ENCODE measurements around the gene TMEM69.
A peak's percentile ranks its signal among the peaks of the same experiment; 100 is the strongest.

Gene TMEM69, protein sequence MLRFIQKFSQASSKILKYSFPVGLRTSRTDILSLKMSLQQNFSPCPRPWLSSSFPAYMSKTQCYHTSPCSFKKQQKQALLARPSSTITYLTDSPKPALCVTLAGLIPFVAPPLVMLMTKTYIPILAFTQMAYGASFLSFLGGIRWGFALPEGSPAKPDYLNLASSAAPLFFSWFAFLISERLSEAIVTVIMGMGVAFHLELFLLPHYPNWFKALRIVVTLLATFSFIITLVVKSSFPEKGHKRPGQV

DNA sequence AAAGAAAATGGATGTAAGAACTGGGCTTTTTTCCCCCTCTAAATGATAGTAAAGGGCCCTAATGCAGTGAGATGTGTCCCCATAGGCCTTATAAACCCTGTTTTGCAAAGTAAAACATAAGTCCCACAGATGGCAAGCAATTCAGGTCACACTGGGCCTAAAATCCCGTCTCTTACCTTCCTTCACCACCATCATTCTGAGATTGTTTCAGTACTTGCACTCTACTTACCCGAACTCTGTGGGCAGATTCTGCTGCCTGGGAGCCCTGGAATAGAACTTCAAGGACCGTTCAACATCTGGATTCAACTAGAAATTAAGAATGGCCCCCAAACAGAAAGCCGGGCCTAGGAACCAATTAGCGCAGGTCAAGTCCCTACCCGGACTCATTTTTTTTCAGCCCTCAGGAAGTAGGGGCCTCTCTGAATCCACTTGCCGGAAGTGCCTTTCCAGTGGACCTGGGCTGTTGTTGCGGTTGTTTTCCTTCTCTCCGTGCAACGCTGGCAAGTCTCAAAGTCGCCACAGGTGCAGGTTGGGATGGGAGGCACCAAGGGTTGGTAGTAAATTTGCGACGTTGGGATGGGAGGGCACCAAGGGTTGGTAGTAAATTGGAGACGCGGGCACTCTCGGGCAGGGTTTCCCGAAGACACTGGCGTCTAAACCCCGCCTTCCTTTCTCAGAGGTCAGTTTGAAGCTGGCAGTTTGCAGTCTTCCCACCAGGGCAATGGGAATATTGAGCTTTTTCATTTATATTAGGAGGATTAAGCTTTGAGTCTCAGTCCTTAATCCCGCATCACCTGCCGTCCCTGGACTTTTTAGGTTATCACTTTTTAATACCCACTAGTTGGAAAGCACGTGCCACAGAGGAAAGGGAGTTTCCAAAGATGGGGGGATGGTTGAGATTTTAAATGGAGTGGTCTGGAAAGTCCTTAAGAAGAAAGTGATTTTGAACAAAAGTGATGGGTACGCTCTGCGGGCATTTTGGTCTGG is at the start of gene TMEM69:
TSS of gene TMEM69 (plus strand) at position 428 of the 987 bp plus-strand sequence. CDS start 2,888 bp downstream, outside the sequence.
- TF ChIP-seq, protein P1, sequence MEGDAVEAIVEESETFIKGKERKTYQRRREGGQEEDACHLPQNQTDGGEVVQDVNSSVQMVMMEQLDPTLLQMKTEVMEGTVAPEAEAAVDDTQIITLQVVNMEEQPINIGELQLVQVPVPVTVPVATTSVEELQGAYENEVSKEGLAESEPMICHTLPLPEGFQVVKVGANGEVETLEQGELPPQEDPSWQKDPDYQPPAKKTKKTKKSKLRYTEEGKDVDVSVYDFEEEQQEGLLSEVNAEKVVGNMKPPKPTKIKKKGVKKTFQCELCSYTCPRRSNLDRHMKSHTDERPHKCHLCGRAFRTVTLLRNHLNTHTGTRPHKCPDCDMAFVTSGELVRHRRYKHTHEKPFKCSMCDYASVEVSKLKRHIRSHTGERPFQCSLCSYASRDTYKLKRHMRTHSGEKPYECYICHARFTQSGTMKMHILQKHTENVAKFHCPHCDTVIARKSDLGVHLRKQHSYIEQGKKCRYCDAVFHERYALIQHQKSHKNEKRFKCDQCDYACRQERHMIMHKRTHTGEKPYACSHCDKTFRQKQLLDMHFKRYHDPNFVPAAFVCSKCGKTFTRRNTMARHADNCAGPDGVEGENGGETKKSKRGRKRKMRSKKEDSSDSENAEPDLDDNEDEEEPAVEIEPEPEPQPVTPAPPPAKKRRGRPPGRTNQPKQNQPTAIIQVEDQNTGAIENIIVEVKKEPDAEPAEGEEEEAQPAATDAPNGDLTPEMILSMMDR (IDR thresholded peaks at IDR 0.05; ENCODE audit: low read depth, low read length, missing control alignments), result no peak
- DNase-seq (ENCODE audit: low read depth), result peak; percentile 87

DNA sequence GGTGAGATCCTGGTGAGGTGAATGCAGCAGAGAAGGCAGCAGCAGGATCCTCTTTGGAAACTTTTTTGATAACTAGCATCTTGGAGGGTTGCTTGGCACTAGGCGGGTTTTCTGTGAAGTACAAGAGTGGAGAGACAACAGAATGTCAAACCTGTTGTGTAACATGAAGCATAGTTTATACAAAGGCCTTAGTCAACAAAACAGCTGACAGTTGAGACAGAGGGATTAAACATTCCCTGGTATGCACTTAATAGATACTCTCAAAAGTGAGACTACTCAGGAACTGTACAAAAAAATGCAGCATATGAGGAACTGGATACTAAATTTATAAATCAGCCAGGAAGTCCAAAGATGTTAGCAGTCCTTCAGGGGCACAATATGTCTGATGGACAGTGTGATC is 47.7 kb upstream of the TMEM69 start:
- H3K4me3 ChIP-seq (ENCODE audit: low read depth, low read length), result no peak overlapping the region
- DNase-seq (ENCODE audit: low read depth), result no peak
- TF ChIP-seq, protein P1 (IDR thresholded peaks at IDR 0.05; ENCODE audit: low read depth, low read length, missing control alignments), result no peak

More for the DNA sequence above, at the start of gene TMEM69:
- H3K4me3 ChIP-seq (ENCODE audit: low read depth, low read length), result peak within 1 kb of the TSS; percentile 100

DNA sequence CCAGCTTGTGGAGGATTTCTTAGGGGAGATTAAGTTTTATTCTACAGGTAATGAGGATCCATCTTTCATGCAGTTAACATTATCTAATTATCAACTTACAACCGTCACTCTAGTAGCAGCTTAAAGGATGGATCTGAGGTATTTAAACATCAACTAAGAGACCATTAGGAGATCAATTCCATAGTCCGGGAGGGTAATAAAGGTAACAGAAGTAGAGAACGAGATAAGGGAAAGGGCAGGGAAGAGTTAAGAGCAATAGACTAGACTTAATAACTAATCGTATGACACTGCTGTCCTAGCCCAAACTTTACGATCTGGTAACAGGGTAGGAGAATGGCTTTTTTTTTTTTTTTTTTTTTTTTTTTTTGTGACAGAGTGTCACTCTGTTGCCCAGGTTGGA is 44.7 kb upstream of the TMEM69 start:
- H3K4me3 ChIP-seq (ENCODE audit: low read depth, low read length), result no peak overlapping the region
- no peak for DNase-seq (ENCODE audit: low read depth)
- TF ChIP-seq, protein P1 (IDR thresholded peaks at IDR 0.05; ENCODE audit: low read depth, low read length, missing control alignments), result no peak

DNA sequence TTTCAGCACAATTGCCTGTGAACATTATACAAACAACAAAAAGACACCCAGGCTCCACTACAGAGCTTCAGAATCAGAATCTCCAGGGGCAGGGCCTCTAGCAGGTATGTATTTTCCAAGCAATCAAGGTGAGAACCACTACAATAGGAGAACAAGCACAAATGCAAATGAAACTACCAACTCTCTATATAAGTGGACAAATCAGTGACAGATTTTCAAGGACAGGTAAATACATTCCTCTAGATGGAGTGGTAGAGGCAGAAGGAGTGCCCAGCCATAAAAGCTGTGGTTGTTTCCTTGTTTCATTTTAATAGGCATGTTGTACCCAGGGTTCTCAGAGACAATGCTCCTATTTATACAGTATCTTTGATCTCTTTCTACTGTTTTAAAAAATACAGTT is 44.0 kb upstream of the TMEM69 start:
- no peak for DNase-seq (ENCODE audit: low read depth)
- no peak overlapping the region for H3K4me3 ChIP-seq (ENCODE audit: low read depth, low read length)
- TF ChIP-seq, protein P1 (IDR thresholded peaks at IDR 0.05; ENCODE audit: low read depth, low read length, missing control alignments), result no peak

DNA sequence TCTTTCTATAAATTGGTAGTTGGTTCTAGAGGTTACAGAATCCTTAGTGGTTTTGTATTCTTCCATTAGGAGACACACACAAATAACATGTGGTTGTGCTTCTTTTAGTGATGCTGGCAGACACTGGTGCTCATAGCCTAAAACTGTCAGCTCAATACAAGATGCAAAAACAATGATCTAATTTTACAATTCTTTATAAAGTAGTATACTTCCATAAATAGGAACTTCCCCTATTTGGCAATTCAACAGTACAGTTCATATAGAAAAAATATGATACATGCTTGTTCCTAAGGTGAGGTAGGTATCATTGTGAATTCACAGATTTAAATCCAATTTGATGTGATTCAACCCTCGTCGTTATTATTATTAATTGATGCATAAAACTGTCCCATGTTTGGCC is 43.3 kb upstream of the TMEM69 start:
- TF ChIP-seq, protein P1 (IDR thresholded peaks at IDR 0.05; ENCODE audit: low read depth, low read length, missing control alignments), result no peak
- DNase-seq (ENCODE audit: low read depth), result no peak
- no peak overlapping the region for H3K4me3 ChIP-seq (ENCODE audit: low read depth, low read length)

DNA sequence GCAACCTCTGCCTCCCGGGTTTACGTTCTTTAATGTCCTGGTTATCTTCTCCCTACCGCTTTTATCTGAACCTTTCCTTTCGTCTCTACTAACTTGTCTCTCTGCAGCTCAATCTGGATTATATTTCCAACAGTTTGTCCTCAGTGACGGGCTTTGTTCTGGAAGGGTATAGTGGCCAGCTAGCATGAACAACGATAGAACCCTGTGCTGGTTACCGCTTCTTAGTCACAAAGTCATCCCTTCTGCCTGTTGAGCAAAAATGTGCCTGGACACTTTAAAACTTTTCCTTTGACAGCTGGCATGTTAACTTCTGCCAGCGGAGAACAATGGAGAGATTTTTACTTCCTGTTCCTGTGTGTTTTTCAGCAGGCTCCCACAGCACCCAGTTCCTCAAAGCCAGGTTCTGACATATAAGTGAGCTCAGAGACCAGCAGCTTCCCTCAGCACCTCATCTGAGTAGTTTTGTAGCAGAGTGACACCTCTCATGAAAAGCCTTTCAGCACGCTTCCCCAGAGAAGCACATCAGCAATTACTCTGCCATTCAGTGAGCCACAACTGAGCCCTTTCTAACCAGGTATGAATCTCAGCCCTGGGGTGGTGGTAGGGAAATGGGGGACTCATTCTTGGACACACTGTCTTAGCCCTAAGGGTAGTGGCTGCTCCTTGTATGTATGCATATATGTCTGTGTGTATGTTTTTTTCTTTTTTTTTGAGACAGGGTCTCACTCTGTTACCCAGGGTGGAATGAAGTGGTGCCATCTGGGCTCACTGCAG is 40.5 kb upstream of the TMEM69 start:
- TF ChIP-seq, protein P1 (IDR thresholded peaks at IDR 0.05; ENCODE audit: low read depth, low read length, missing control alignments), result no peak
- no peak for DNase-seq (ENCODE audit: low read depth)
- H3K4me3 ChIP-seq (ENCODE audit: low read depth, low read length), result no peak overlapping the region

All from GM12864 (cell line).